Measurements from ENCODE around the gene LUM. TPM values are rescaled to one million over a fixed set of nuclear protein-coding genes. Genes with fewer than 3 reads are reported as not detected.
"Not testable (repeated sequence)": the region's sequence is repeated elsewhere in the genome, so short reads cannot be mapped to it uniquely, and the experiment has no call there.

The LUM gene
- total RNA-seq, 5 donors from 2014 or later (not counting 1 experiment from before 2014, with no cell fraction given): 0.46 to 1.1 (median 0.61) TPM; not detected in 2

DNA sequence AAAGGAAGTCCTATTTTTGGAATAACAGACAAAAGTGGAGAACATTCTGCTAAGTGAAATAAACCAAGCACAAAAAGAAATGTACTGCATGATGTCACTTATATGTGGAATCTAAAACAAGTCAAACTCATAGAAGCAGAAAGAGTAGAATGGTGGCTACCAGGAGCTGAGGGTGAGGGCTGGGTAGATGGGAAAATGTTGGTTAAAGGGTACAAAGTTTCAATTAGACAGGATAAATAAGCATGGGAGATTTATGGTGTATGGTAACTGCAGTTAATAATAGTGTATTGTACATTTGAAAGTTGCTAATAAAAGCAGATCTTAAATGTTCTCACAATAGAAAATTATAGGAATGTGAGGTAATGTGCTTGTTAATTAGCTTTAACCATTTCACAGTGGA, 12.8 kb downstream of the LUM start:
- CTCF ChIA-PET: no interaction called here
- no peaks in the 10 kb centered on the region for H3K4me1 Mint-ChIP-seq
- Histone ChIP-seq H3K27ac (ENCODE audit: low read length) (no peak overlapping the region), H3K27me3 (replicated peaks in 1 of 2; ENCODE audit: control insufficient read depth in 2 of 2, extremely low read depth in 1 of 2, insufficient read depth in 2 of 2, low read length in 1 of 2) (no peaks in the 10 kb centered on the region), H3K36me3 (ENCODE audit: control insufficient read depth in 2 of 2, extremely low read depth in 1 of 2, insufficient read depth in 1 of 2, low read length in 1 of 2) (no peaks in the 10 kb centered on the region), H3K9me3 (no peaks in the 10 kb centered on the region), H3K4me1 (ENCODE audit: control insufficient read depth in 1 of 2, extremely low read depth in 1 of 2, insufficient read depth in 2 of 2, low read length in 2 of 2) (no peaks in the 10 kb centered on the region), H3K4me3 (ENCODE audit: control insufficient read depth in 1 of 2, extremely low read depth in 1 of 2, low read length in 1 of 2) (no peak overlapping the region)
- H3K27me3 Mint-ChIP-seq: peaks cover 0 to 6% of the 10 kb centered on the region in 2 donors
- POLR2A ChIA-PET: no interaction called here
- no peak overlapping the region for H3K27ac Mint-ChIP-seq
- no peak overlapping the region for H3K4me3 Mint-ChIP-seq
- no peaks in the 10 kb centered on the region for H3K9me3 Mint-ChIP-seq
- no peaks in the 10 kb centered on the region for H3K36me3 Mint-ChIP-seq
- DNase-seq (no peak), ATAC-seq (replicated peaks in 1 of 4) (no peak)

DNA sequence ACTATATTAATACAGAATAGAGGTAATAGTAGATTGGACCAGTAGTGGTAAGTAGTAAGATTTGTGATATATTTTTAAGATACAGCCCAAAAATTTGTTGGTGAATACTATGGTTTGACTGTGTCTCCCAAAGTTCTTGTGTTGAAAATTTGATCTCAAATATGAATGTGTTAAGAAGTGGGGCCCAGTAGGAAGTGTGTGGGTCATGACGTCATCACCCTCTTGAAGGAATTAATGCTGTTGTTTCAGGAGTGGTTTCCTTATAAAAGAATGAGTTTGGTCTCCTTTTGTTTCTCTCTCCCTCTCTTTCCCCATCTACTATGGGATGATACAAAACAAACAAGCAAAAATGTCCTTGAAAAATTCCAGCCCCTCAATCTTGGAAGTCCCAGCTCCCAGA, 16.3 kb downstream of the LUM start:
- no peak for ATAC-seq (replicated peaks in 1 of 4)
- DNase-seq: no peak
- POLR2A ChIA-PET: no interaction called here
- H3K4me3 Mint-ChIP-seq: no peak overlapping the region
- peaks cover 7 to 12% (median 9%) of the 10 kb centered on the region in 3 donors for H3K9me3 Mint-ChIP-seq
- H3K4me1 Mint-ChIP-seq: no peaks in the 10 kb centered on the region
- Histone ChIP-seq H3K9me3 (no peaks in the 10 kb centered on the region), H3K27ac (ENCODE audit: low read length) (no peak overlapping the region), H3K4me3 (ENCODE audit: control insufficient read depth in 1 of 2, extremely low read depth in 1 of 2, low read length in 1 of 2) (no peak overlapping the region), H3K36me3 (ENCODE audit: control insufficient read depth in 2 of 2, extremely low read depth in 1 of 2, insufficient read depth in 1 of 2, low read length in 1 of 2) (no peaks in the 10 kb centered on the region), H3K4me1 (ENCODE audit: control insufficient read depth in 1 of 2, extremely low read depth in 1 of 2, insufficient read depth in 2 of 2, low read length in 2 of 2) (no peaks in the 10 kb centered on the region), H3K27me3 (replicated peaks in 1 of 2; ENCODE audit: control insufficient read depth in 2 of 2, extremely low read depth in 1 of 2, insufficient read depth in 2 of 2, low read length in 1 of 2) (no peaks in the 10 kb centered on the region)
- no peak overlapping the region for H3K27ac Mint-ChIP-seq
- WGBS (ENCODE audit: insufficient coverage): no CpG with 5 or more reads among the region's 1 CpG
- peaks cover 0 to 6% of the 10 kb centered on the region in 2 donors for H3K27me3 Mint-ChIP-seq
- H3K36me3 Mint-ChIP-seq: no peaks in the 10 kb centered on the region
- CTCF ChIA-PET: no interaction called here

DNA sequence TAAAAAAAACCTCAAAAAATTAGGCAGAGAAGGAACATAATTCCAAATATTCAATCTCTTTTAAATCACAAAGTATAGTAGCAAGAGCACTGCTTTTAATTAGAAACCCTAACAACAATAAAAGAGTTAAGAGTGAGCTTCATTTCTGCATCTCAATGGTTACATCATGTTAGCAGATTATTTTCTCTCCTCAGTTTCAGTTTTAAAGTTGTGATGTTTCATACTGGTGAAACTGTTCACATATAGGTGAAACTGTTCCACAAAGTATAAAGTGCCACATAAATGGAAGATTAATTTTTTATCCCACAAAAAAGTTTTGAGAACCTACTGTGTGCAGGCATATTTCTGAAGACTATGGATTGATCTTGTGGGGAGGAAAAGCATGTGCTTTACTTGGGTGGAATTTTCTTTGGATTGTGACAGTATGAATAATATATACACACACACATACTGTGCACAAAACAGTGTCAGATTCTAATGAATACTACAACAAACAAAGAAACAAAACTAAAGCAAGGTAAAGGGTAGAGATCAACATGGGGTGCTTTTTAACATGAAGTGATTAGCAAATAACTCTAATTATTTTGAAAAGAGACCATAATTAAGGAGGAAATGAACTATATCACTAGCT, 17.1 kb downstream of the LUM start:
- H3K36me3 Mint-ChIP-seq: no peaks in the 10 kb centered on the region
- H3K4me3 Mint-ChIP-seq: no peak overlapping the region
- Histone ChIP-seq H3K36me3 (ENCODE audit: control insufficient read depth in 2 of 2, extremely low read depth in 1 of 2, insufficient read depth in 1 of 2, low read length in 1 of 2) (no peaks in the 10 kb centered on the region), H3K4me3 (ENCODE audit: control insufficient read depth in 1 of 2, extremely low read depth in 1 of 2, low read length in 1 of 2) (no peak overlapping the region), H3K9me3 (no peaks in the 10 kb centered on the region), H3K27ac (ENCODE audit: low read length) (no peak overlapping the region), H3K4me1 (ENCODE audit: control insufficient read depth in 1 of 2, extremely low read depth in 1 of 2, insufficient read depth in 2 of 2, low read length in 2 of 2) (no peaks in the 10 kb centered on the region), H3K27me3 (replicated peaks in 1 of 2; ENCODE audit: control insufficient read depth in 2 of 2, extremely low read depth in 1 of 2, insufficient read depth in 2 of 2, low read length in 1 of 2) (no peaks in the 10 kb centered on the region)
- peaks cover 0 to 6% of the 10 kb centered on the region in 2 donors for H3K27me3 Mint-ChIP-seq
- no peak for DNase-seq
- H3K27ac Mint-ChIP-seq: no peak overlapping the region
- H3K9me3 Mint-ChIP-seq: peaks cover 13 to 20% (median 16%) of the 10 kb centered on the region in 3 donors
- CTCF ChIA-PET: no interaction called here
- no peaks in the 10 kb centered on the region for H3K4me1 Mint-ChIP-seq
- no peak for ATAC-seq (replicated peaks in 1 of 4)
- POLR2A ChIA-PET: no interaction called here

DNA sequence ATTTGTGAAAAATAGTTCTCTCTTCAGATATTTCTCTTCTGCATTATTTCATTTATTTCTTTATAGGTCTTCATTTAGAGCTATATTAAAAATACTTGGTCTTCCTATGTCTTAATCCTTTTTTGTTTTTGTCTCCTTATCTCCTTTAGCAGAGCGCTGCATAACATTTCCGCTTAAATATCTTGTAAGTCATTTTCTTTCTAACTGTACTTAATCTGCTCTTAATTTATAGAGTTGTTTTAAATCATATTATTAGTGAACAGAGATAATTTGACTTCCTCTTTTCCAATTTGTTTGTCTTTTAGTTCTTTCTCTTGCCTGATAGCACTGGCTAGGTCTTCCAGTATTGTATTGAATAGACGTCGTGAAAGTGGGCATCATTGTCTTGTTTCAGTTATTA, 18.0 kb downstream of the LUM start:
- peaks cover 14 to 28% (median 17%) of the 10 kb centered on the region in 3 donors for H3K9me3 Mint-ChIP-seq
- Histone ChIP-seq H3K27ac (ENCODE audit: low read length) (no peak overlapping the region), H3K36me3 (ENCODE audit: control insufficient read depth in 2 of 2, extremely low read depth in 1 of 2, insufficient read depth in 1 of 2, low read length in 1 of 2) (no peaks in the 10 kb centered on the region), H3K27me3 (replicated peaks in 1 of 2; ENCODE audit: control insufficient read depth in 2 of 2, extremely low read depth in 1 of 2, insufficient read depth in 2 of 2, low read length in 1 of 2) (no peaks in the 10 kb centered on the region), H3K9me3 (no peaks in the 10 kb centered on the region), H3K4me3 (ENCODE audit: control insufficient read depth in 1 of 2, extremely low read depth in 1 of 2, low read length in 1 of 2) (no peak overlapping the region), H3K4me1 (ENCODE audit: control insufficient read depth in 1 of 2, extremely low read depth in 1 of 2, insufficient read depth in 2 of 2, low read length in 2 of 2) (no peaks in the 10 kb centered on the region)
- H3K27ac Mint-ChIP-seq: no peak overlapping the region
- H3K36me3 Mint-ChIP-seq: no peaks in the 10 kb centered on the region
- POLR2A ChIA-PET: no interaction called here
- CTCF ChIA-PET: interaction anchor here in 1 of 2 donors (0.6 kb wide), 1 partner anchor 543 kb away, joined by 3 read pairs; no protein-coding TSS in a partner anchor
- ATAC-seq (replicated peaks in 1 of 4) (no peak), DNase-seq (no peak)
- no CpG with 5 or more reads among the region's 4 CpGs for WGBS (ENCODE audit: insufficient coverage)
- H3K4me3 Mint-ChIP-seq: no peak overlapping the region
- H3K4me1 Mint-ChIP-seq: no peaks in the 10 kb centered on the region
- peaks cover 0 to 6% of the 10 kb centered on the region in 2 donors for H3K27me3 Mint-ChIP-seq

DNA sequence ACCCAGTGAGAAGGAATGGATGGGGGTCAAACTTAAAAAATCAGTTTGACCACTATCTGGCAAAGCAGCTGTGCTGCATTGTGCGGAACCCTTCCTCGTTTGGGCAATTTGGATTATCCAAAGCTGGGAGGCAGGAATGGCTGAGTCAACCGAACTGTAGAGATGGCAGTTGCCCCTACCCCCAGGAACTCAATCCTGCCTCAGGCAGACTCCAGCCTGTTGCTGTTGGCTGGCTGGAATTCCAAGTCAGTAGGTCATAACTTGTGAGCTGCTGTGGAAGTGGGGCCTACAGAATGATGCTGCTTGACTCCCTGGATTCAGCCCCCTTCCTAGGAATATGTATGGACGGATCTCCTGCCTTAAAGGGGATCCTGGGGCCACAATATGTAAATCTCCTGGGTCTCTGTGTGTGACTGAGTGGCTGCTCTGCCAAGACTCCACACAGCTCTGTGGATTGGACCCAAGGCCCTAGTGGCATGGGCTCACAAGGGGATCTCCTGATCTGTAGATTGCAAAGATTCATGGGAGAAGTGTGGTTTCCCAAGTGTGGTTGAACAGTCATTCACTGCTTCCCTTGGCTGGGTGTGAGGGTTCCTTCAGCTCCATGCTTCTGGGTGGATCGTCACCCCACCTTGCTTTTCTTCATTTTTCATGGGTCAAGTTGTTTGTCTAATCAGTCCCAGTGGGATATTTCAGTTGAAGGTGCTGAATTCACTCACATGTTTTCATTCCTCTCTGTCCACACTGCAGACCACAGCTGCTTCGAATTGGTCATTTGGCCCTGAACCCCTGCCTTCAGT, 19.2 kb downstream of the LUM start:
- no peaks in the 10 kb centered on the region for H3K27me3 ChIP-seq (replicated peaks in 1 of 2; ENCODE audit: control insufficient read depth in 2 of 2, extremely low read depth in 1 of 2, insufficient read depth in 2 of 2, low read length in 1 of 2)
- no peak overlapping the region for H3K4me3 ChIP-seq (ENCODE audit: control insufficient read depth in 1 of 2, extremely low read depth in 1 of 2, low read length in 1 of 2)
- ChIA-PET CTCF (no interaction called here), POLR2A (no interaction called here)
- ATAC-seq (replicated peaks in 1 of 4) (no peak), DNase-seq (no peak)
- H3K4me1 ChIP-seq (ENCODE audit: control insufficient read depth in 1 of 2, extremely low read depth in 1 of 2, insufficient read depth in 2 of 2, low read length in 2 of 2): no peaks in the 10 kb centered on the region
- 59% methylated on average over 4 of the region's 6 CpGs for WGBS (ENCODE audit: insufficient coverage)
- Mint-ChIP-seq H3K4me1 (no peaks in the 10 kb centered on the region), H3K36me3 (no peaks in the 10 kb centered on the region), H3K4me3 (no peak overlapping the region), H3K9me3 (peaks cover 14 to 33% (median 17%) of the 10 kb centered on the region in 3 donors), H3K27ac (no peak overlapping the region), H3K27me3 (peaks cover 0 to 6% of the 10 kb centered on the region in 2 donors)
- no peak overlapping the region for H3K27ac ChIP-seq (ENCODE audit: low read length)
- no peaks in the 10 kb centered on the region for H3K36me3 ChIP-seq (ENCODE audit: control insufficient read depth in 2 of 2, extremely low read depth in 1 of 2, insufficient read depth in 1 of 2, low read length in 1 of 2)
- no peaks in the 10 kb centered on the region for H3K9me3 ChIP-seq

DNA sequence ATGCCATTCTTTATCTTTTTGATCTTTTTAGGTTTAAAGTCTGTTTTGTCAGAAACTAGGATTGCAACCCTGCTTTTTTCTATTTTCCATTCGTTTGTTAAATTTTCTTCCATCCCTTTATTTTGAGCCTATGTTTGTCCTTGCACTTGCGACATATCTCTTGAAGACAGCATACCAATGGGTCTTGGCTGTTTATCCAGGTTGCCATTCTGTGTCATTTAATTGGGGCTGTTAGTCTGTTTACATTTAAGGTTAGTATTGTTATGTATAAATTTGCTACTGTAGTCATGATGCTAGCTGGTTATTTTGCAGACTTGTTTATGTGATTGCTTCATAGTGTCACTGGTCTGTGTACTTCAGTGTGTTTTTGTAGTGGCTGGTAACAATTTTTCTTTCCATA, 21.3 kb downstream of the LUM start:
- H3K9me3 ChIP-seq; H3K27ac ChIP-seq (ENCODE audit: low read length); CTCF ChIA-PET; DNase-seq; H3K4me1 ChIP-seq (ENCODE audit: control insufficient read depth in 1 of 2, extremely low read depth in 1 of 2, insufficient read depth in 2 of 2, low read length in 2 of 2); H3K36me3 Mint-ChIP-seq; H3K27ac Mint-ChIP-seq; H3K36me3 ChIP-seq (ENCODE audit: control insufficient read depth in 2 of 2, extremely low read depth in 1 of 2, insufficient read depth in 1 of 2, low read length in 1 of 2); H3K4me1 Mint-ChIP-seq; H3K27me3 ChIP-seq (replicated peaks in 1 of 2; ENCODE audit: control insufficient read depth in 2 of 2, extremely low read depth in 1 of 2, insufficient read depth in 2 of 2, low read length in 1 of 2); H3K4me3 ChIP-seq (ENCODE audit: control insufficient read depth in 1 of 2, extremely low read depth in 1 of 2, low read length in 1 of 2); ATAC-seq (replicated peaks in 1 of 4); H3K4me3 Mint-ChIP-seq; H3K27me3 Mint-ChIP-seq: not testable (repeated sequence)
- peaks cover 14 to 33% (median 17%) of the 10 kb centered on the region in 3 donors for H3K9me3 Mint-ChIP-seq
- POLR2A ChIA-PET: interaction anchor here in 1 of 2 donors (0.5 kb wide), 1 partner anchor 1483 kb away, joined by 8 read pairs; no protein-coding TSS in a partner anchor
- 100% methylated on average over 1 of the region's 2 CpGs for whole genome bisulfite sequencing (ENCODE audit: insufficient coverage)

All from T-cell (primary cell).